ENCODE results near the gene OSTM1. TPM values are rescaled to one million over a fixed set of nuclear protein-coding genes. Genes with fewer than 3 reads are reported as not detected.
A peak's percentile ranks its signal among the peaks of the same experiment; 100 is the strongest.

The OSTM1 gene
- total and polyA plus RNA-seq, 2 of the 13 experiments (the other 11 are each of a cell fraction or from before 2014, with no cell fraction given): 8.7 to 20.5 TPM

DNA sequence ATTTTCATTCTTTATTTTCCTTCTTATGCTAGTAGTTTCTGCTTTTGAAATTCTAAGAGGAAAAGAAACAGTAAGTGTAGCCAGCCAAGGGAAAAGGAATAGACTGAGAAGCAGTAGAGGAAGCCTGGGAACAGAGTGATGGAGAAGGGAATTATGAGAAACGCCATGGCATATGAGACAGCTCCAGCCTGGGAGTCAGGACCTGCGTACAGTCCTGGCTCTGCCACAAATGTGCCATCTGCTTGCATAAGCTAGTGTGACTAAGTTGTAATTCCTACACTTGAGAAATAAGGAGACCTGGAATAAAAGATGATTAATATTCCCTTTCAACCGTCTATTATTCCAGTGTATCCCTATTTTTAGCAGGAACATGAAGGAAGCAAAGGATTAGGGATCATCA is 47.5 kb downstream of the OSTM1 start (continued):
- TF ChIP-seq, protein P1, sequence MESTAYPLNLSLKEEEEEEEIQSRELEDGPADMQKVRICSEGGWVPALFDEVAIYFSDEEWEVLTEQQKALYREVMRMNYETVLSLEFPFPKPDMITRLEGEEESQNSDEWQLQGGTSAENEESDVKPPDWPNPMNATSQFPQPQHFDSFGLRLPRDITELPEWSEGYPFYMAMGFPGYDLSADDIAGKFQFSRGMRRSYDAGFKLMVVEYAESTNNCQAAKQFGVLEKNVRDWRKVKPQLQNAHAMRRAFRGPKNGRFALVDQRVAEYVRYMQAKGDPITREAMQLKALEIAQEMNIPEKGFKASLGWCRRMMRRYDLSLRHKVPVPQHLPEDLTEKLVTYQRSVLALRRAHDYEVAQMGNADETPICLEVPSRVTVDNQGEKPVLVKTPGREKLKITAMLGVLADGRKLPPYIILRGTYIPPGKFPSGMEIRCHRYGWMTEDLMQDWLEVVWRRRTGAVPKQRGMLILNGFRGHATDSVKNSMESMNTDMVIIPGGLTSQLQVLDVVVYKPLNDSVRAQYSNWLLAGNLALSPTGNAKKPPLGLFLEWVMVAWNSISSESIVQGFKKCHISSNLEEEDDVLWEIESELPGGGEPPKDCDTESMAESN (CRISPR knock-in tag; conservative IDR thresholded peaks at IDR 0.05): no peak
- TF ChIP-seq ZBTB7B (CRISPR knock-in tag; IDR thresholded peaks at IDR 0.05) (no peak), KDM3A (CRISPR knock-in tag; IDR thresholded peaks at IDR 0.05; ENCODE audit: low read depth) (no peak)

GRCh38 chr6:108024427-108025073 is 50.0 kb downstream of the OSTM1 start:
- H3K27ac ChIP-seq (ENCODE audit: extremely low read length, insufficient read depth, low read length): no peak overlapping the region
- intact Hi-C loops (cut with micrococcal nuclease; ENCODE audit: unreplicated experiment): no loop called here
- H4K20me1 ChIP-seq (ENCODE audit: insufficient read depth, low read length): no peaks in the 10 kb centered on the region
- WGBS (ENCODE audit: low lambda C conversion rate): 49% methylated on average over 6 of the region's 6 CpGs
- H3K9me3 ChIP-seq (ENCODE audit: low read length): no peaks in the 10 kb centered on the region
- ATAC-seq (peak; percentile 75), DNase-seq (ENCODE audit: low spot score) (no peak), FAIRE-seq (no peak)
- ChIA-PET CTCF (ENCODE audit: low intra/inter-chr PET ratio, low total read pairs) (no interaction called here), POLR2A (interaction anchor here (0.7 kb wide), 1 partner anchor 18 kb away, joined by 4 read pairs; no protein-coding TSS in a partner anchor)
- no peaks in the 10 kb centered on the region for H3K36me3 ChIP-seq (replicated peaks in 1 of 2; ENCODE audit: control insufficient read depth in 1 of 2, insufficient read depth in 2 of 2, low read length in 2 of 2)
- peak overlapping the region; percentile 53 for H3K4me2 ChIP-seq (ENCODE audit: low read depth, low read length)
- in situ Hi-C loops (cut with HindIII; ENCODE audit: extremely low pct_ligation_motif_present, low pct_unique_long_range_greater_than_20kb): no loop called here
- no peak overlapping the region for H3K9ac ChIP-seq (ENCODE audit: insufficient read depth, low read depth, low read length)
- BruUV-seq (replicated peaks): no TSS peak
- no peak overlapping the region for H3K4me3 ChIP-seq (replicated peaks in 1 of 3; ENCODE audit: insufficient read depth in 1 of 3, low read depth in 2 of 3, low read length in 3 of 3)
- no peaks in the 10 kb centered on the region for H3K27me3 ChIP-seq (ENCODE audit: control insufficient read depth in 1 of 2, insufficient read depth in 2 of 2, low read length in 2 of 2)
- H2AFZ ChIP-seq (ENCODE audit: low read length): no peak overlapping the region
- no peaks in the 10 kb centered on the region for H3K79me2 ChIP-seq (ENCODE audit: insufficient read depth, low read length)
- peaks cover 16% of the 10 kb centered on the region for H3K4me1 ChIP-seq (ENCODE audit: insufficient read depth, low read length)
- TF ChIP-seq, protein P2, sequence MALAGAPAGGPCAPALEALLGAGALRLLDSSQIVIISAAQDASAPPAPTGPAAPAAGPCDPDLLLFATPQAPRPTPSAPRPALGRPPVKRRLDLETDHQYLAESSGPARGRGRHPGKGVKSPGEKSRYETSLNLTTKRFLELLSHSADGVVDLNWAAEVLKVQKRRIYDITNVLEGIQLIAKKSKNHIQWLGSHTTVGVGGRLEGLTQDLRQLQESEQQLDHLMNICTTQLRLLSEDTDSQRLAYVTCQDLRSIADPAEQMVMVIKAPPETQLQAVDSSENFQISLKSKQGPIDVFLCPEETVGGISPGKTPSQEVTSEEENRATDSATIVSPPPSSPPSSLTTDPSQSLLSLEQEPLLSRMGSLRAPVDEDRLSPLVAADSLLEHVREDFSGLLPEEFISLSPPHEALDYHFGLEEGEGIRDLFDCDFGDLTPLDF (CRISPR knock-in tag; IDR thresholded peaks at IDR 0.05): no peak
- TF ChIP-seq ZNF724P (CRISPR knock-in tag; IDR thresholded peaks at IDR 0.05; ENCODE audit: borderline replicate concordance) (no peak), FOXP1 (IDR thresholded peaks at IDR 0.05) (no peak), FOXP1 (CRISPR knock-in tag; IDR thresholded peaks at IDR 0.05) (peak; percentile 33; the same call in 1 of the 2 replicates), BRF2 (CRISPR knock-in tag; IDR thresholded peaks at IDR 0.05) (no peak), ATF7-NPFF (CRISPR knock-in tag; IDR thresholded peaks at IDR 0.05; ENCODE audit: low read depth) (no peak), ZFP90 (CRISPR knock-in tag; IDR thresholded peaks at IDR 0.05; ENCODE audit: borderline replicate concordance) (peak; percentile 98; the same call in 1 of the 2 replicates), U2AF2 (IDR thresholded peaks at IDR 0.05; ENCODE audit: low read depth, low read length) (no peak), NFYC (CRISPR knock-in tag; IDR thresholded peaks at IDR 0.05) (no peak), ZBTB37 (CRISPR knock-in tag; IDR thresholded peaks at IDR 0.05) (no peak), RFX1 (IDR thresholded peaks at IDR 0.05) (no peak)
- TF ChIP-seq, protein P3, sequence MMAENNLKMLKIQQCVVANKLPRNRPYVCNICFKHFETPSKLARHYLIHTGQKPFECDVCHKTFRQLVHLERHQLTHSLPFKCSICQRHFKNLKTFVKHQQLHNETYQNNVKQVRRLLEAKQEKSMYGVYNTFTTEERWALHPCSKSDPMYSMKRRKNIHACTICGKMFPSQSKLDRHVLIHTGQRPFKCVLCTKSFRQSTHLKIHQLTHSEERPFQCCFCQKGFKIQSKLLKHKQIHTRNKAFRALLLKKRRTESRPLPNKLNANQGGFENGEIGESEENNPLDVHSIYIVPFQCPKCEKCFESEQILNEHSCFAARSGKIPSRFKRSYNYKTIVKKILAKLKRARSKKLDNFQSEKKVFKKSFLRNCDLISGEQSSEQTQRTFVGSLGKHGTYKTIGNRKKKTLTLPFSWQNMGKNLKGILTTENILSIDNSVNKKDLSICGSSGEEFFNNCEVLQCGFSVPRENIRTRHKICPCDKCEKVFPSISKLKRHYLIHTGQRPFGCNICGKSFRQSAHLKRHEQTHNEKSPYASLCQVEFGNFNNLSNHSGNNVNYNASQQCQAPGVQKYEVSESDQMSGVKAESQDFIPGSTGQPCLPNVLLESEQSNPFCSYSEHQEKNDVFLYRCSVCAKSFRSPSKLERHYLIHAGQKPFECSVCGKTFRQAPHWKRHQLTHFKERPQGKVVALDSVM (CRISPR knock-in tag; IDR thresholded peaks at IDR 0.05): 0 out of 2 replicates have a peak, but pooled peaks have one; percentile 24
